Neutrophil (primary cell): Measurements from ENCODE around the gene ETNK2.

Experiments used
- H3K27ac ChIP-seq: fragments of 200-600 bp; sonication (generic); 2 replicates; pipeline ENCODE4 v1.5.1; 2016; ENCODE audit warnings: mild to moderate bottlenecking, moderate library complexity
- H3K27me3 ChIP-seq: fragments of 200-600 bp; sonication (generic); 2 replicates; pipeline ENCODE4 v1.6.0; 2016; ENCODE audit warnings: mild to moderate bottlenecking
- H3K36me3 ChIP-seq: fragments of 200-600 bp; sonication (generic); 2 replicates; pipeline ENCODE4 v1.5.1; 2017
- H3K4me1 ChIP-seq, 2 experiments: fragments of 200-600 bp in 1 of 2; sonication (generic) in 1 of 2; 1 replicate in 1 of 2; 2 replicates in 1 of 2; pipeline versions ENCODE4 v1.5.1 to v1.6.1; 2013 to 2016; ENCODE audit warnings: low read depth in 1 of 2, low read length in 1 of 2, mild to moderate bottlenecking in 1 of 2, moderate library complexity in 1 of 2; ENCODE audit not compliant: control insufficient read depth in 1 of 2, insufficient read depth in 1 of 2
- H3K4me3 ChIP-seq, 2 experiments: fragments of 200-600 bp in 1 of 2; sonication (generic) in 1 of 2; 1 replicate in 1 of 2; 2 replicates in 1 of 2; pipeline ENCODE4 v1.5.1; 2013 to 2016; ENCODE audit warnings: low read depth in 1 of 2, low read length in 1 of 2, mild to moderate bottlenecking in 1 of 2, moderate library complexity in 1 of 2
- H3K9me3 ChIP-seq: fragments of 200-600 bp; sonication (generic); 2 replicates; pipeline ENCODE4 v1.5.1; 2016
- CTCF ChIP-seq: fragments of 200-600 bp; sonication (generic); IDR thresholded peaks from 2 replicates; pipeline ENCODE4 v1.5.1; 2016; ENCODE audit warnings: antibody characterized with exemption

Gene ETNK2

GRCh38 chr1:204087893-204088528 lies 63.8 kb downstream of the ETNK2 start:
- no peaks in the 10 kb centered on the region for H3K36me3 ChIP-seq
- TF ChIP-seq CTCF, result no peak
- no peaks in the 10 kb centered on the region for H3K4me1 ChIP-seq
- no peaks in the 10 kb centered on the region for H3K27me3 ChIP-seq
- H3K9me3 ChIP-seq, result no peaks in the 10 kb centered on the region
- no peak overlapping the region for H3K27ac ChIP-seq
- H3K4me3 ChIP-seq, result no peak overlapping the region

- Histone ChIP-seq H3K27me3 (no peaks in the 10 kb centered on the region), H3K27ac (no peak overlapping the region), H3K36me3 (no peaks in the 10 kb centered on the region), H3K4me1 (no peaks in the 10 kb centered on the region), H3K4me3 (no peak overlapping the region), H3K9me3 (no peaks in the 10 kb centered on the region)
- TF ChIP-seq CTCF, result no peak
These were observed 64.5 kb downstream of the ETNK2 start for GRCh38 chr1:204087181-204087892.

- H3K9me3 ChIP-seq, result no peaks in the 10 kb centered on the region
- H3K36me3 ChIP-seq, result no peaks in the 10 kb centered on the region
- H3K27me3 ChIP-seq, result peaks cover 10% of the 10 kb centered on the region
- H3K4me1 ChIP-seq, result no peaks in the 10 kb centered on the region
- H3K27ac ChIP-seq, result no peak overlapping the region
- H3K4me3 ChIP-seq, result no peak overlapping the region
- TF ChIP-seq CTCF, result no peak
These were observed 66.0 kb downstream of the ETNK2 start for GRCh38 chr1:204085876-204086275.

GRCh38 chr1:204084247-204084772 lies 67.5 kb downstream of the ETNK2 start:
- Histone ChIP-seq H3K9me3 (no peaks in the 10 kb centered on the region), H3K36me3 (no peaks in the 10 kb centered on the region), H3K4me1 (no peaks in the 10 kb centered on the region), H3K27ac (no peak overlapping the region), H3K27me3 (peaks cover 23% of the 10 kb centered on the region), H3K4me3 (no peak overlapping the region)
- no peak for TF ChIP-seq CTCF

GRCh38 chr1:204083491-204083890 lies 68.4 kb downstream of the ETNK2 start:
- H3K27me3 ChIP-seq, result peaks cover 30% of the 10 kb centered on the region
- H3K36me3 ChIP-seq, result no peaks in the 10 kb centered on the region
- no peaks in the 10 kb centered on the region for H3K9me3 ChIP-seq
- no peak for TF ChIP-seq CTCF
- H3K4me3 ChIP-seq, result no peak overlapping the region
- no peaks in the 10 kb centered on the region for H3K4me1 ChIP-seq
- no peak overlapping the region for H3K27ac ChIP-seq
